HG03575 (cell line): ENCODE data around the gene SORL1-AS1.

Source experiments
- ATAC-seq: cut with Tn5 transposase; IDR thresholded peaks from one replicate; pipeline ENCODE4 v1.9.1; 2021; ENCODE audit not compliant: unreplicated experiment, insufficient number of reproducible peaks, low FRiP score; ENCODE audit errors: extremely low read depth

The SORL1-AS1 gene

DNA sequence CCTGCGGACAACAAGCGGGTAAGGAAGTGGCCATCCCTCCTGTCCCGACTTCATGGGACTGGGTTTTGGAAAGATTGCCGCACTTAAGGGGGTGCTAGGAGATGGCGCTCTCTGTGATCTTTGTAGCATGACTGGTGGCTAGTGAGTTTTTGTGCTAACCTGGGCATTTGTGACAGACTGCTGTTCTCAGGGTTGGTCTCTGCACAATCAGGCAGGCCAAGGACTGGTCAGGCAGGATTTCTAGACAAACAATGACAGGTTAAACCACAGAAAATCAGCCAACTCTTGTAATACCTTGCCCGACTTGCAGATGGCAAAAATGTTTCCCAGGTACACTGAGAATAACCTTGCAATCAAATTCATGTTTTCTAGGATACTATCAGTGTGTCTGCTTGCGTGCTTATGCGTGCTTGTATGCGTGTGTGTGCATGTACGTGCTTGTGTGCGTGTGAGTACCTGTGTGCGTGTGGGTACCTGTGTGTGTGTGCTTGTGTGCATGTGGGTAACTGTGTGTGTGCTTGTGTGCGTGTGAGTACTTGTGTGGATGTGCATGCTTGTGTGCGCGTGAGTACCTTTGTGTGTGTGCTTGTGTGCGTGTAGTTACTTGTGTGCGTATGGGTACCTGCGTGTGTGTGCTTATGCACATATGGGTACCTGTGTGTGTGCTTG lies 25.6 kb upstream of the SORL1-AS1 start:
- no peak for ATAC-seq

- no peak for ATAC-seq
Measured at GRCh38 chr11:121476379-121477032, 23.7 kb upstream of the SORL1-AS1 start.

GRCh38 chr11:121474680-121475079 lies 21.9 kb upstream of the SORL1-AS1 start:
- ATAC-seq, result no peak

DNA sequence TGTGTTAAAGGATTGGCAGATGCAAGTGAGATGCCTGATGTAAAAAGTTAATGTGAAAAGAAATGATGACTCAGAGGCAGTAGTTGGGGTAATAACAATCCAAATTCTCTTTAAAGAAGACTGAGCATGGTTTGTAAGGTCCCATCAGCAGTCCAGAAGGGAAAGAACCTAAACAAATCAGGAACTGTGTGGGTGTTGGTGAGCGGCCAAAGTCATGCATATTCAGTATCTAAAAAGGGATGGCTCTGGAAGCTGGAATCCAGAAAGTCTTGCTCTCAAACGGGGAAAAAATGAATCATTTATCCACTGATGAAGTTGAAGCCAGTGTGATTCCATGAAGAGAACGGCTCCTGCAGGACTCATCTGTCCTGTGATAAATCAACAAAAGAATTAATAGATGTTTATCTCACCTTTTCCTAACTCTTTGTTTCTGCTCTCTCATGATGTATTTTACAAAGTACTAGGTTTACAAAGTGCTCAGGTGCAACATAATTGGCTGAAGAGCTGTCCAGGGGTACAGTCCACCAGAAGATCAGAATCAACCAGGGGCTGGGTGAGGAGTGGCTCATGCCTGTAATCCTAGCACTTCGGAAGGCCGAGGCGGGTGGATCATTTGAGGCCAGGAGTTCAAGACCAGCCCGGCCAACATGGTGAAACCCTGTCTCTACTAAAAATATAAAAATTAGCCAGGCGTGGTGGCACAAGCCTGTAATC lies 20.5 kb upstream of the SORL1-AS1 start:
- ATAC-seq, result no peak

DNA sequence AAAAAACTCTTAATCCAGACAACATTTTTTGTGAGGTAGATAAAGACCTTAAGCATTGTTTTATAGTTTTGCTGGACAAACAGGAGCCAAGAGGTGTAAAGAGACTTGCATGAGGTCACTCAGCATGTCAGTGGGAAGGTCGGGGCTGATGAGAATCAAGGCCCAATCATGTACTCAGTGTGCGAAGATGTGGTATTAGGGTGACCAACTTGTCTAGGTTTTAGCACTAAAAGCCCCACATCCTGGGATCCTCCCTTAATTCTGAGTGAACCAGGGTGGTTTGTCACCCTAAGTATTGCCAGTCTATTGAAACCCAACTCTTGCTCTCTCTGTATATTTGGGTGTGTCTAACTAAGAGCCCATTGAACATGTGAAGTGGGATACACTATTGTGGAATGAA lies 19.5 kb upstream of the SORL1-AS1 start:
- no peak for ATAC-seq

GRCh38 chr11:121471167-121471566 lies 18.4 kb upstream of the SORL1-AS1 start:
- ATAC-seq, result no peak

DNA sequence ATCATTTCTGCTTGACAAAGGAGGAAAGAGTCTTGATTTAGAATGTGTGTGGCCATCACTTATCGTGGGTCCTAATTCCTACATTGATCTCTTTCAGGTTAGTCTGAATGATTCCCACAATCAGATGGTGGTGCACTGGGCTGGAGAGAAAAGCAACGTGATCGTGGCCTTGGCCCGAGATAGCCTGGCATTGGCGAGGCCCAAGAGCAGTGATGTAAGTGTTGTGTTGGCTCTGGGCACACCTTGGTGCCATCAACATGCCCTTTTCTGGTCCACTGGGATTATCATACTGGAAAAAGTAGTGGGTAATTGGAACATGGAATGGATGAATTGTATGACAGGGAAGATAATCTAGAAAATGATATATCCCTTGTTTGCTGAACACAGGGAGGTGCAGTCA lies 17.1 kb upstream of the SORL1-AS1 start:
- ATAC-seq, result no peak

GRCh38 chr11:121467965-121468364 lies 15.2 kb upstream of the SORL1-AS1 start:
- ATAC-seq, result no peak

DNA sequence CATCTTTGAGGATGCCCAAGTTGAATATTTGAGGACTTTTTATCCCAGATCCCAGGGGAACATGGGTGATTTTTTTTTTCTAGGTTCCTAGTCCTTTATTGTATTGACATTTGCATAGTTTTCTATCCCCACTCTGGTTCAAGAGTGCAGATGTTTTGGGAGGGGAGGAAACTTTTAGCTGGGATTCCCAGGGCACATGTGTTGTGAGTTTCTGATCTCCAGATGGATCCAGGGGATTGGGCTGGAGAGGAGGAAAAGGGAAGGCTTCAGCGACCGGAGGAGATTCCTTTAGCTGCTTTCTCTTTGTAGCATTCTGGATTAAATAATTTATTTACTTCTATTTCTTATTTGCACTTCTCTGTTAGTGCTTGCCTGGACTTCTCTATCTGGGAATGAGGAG lies 14.7 kb upstream of the SORL1-AS1 start:
- ATAC-seq, result no peak

GRCh38 chr11:121466063-121466794 lies 13.5 kb upstream of the SORL1-AS1 start:
- ATAC-seq, result no peak

GRCh38 chr11:121465709-121466062 lies 12.9 kb upstream of the SORL1-AS1 start:
- no peak for ATAC-seq

GRCh38 chr11:121464352-121464946 lies 11.7 kb upstream of the SORL1-AS1 start:
- ATAC-seq, result no peak

GRCh38 chr11:121463689-121464335 lies 11.0 kb upstream of the SORL1-AS1 start:
- ATAC-seq, result no peak

- no peak for ATAC-seq
Measured at GRCh38 chr11:121461843-121462242, 9.1 kb upstream of the SORL1-AS1 start.

DNA sequence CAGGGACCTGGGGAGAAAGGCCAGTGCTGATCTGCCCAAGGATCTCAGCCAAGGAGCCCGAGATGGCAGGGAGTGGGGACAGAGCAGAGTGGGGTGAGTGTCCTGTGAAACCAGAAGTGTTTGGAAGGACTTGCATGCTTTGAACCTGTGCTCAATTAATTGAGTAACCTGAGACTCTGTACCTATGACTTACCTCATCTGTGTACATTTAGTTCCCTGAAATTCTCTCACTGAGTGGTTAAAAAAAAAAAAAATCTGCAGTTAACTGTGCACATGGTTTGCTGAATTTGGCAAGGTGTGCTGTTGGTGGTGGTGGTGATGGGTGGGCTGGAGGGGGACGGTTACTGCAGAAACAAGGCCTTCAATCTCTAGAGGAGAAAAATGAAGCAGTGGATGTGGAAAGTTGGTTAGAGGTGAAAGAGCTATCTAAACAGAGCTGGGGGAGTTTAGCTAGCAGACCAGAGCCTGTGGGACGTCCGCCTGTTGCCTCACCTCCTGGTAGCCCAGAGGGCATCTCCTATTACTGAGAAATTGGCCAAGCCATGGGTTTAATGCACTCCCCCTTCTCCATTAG lies 8.3 kb upstream of the SORL1-AS1 start:
- no peak for ATAC-seq

DNA sequence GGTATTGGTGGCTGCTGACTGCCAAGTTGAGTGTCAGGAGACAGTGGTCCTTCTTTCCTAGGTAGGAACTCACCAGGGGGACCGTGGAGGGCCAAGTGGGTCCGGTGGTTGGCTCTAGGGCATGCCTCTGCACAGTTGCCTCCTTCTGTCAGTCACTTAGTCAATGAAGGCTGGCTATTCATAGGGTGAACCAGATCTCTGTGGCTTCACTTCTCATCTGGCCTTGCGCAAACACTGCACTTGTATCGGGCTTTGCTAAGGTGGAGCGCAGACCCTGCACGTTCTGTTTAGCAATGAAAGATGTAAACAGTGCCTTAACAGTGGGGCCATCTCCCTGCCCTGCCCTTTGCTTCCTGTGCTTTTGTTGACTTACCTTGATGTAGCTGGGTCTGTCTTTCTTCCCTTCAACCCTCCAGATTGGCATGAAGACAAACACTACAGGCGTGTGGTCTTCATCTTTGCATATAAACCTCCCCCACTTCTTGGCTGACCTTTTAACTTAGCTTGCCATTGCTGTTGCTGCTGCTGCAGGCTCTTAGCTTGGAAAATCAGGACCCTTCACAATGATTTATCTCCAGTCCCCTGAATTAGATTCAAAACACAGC lies 6.7 kb upstream of the SORL1-AS1 start:
- ATAC-seq, result no peak

GRCh38 chr11:121458551-121458950 lies 5.8 kb upstream of the SORL1-AS1 start:
- no peak for ATAC-seq

- no peak for ATAC-seq
Measured at GRCh38 chr11:121456816-121457431, 4.2 kb upstream of the SORL1-AS1 start.
